ENCODE measurements around the gene DIP2C.

Gene DIP2C

GRCh38 chr10:618229-618989 is 71.1 kb downstream of the DIP2C start:
- no peaks in the 10 kb centered on the region for H3K27me3 ChIP-seq (replicated peaks)
- no peak for DNase-seq
- no peak for TF ChIP-seq CTCF (IDR thresholded peaks at IDR 0.05; ENCODE audit: low read depth, low read length, missing control alignments)
- H3K36me3 ChIP-seq (replicated peaks), result no peaks in the 10 kb centered on the region
- in situ Hi-C loops (cut with HindIII; ENCODE audit: low pct_ligation_motif_present, low sequenced_read_pairs), result no loop called here
- no peak overlapping the region for H3K27ac ChIP-seq
- H3K4me3 ChIP-seq (ENCODE audit: low read depth, low read length), result no peak overlapping the region

GRCh38 chr10:617471-617870 is 72.0 kb downstream of the DIP2C start:
- no peak for TF ChIP-seq CTCF (IDR thresholded peaks at IDR 0.05; ENCODE audit: low read depth, low read length, missing control alignments)
- no peaks in the 10 kb centered on the region for H3K36me3 ChIP-seq (replicated peaks)
- in situ Hi-C loops (cut with HindIII; ENCODE audit: low pct_ligation_motif_present, low sequenced_read_pairs), result no loop called here
- H3K27ac ChIP-seq, result no peak overlapping the region
- no peak overlapping the region for H3K4me3 ChIP-seq (ENCODE audit: low read depth, low read length)
- no peak for DNase-seq
- no peaks in the 10 kb centered on the region for H3K27me3 ChIP-seq (replicated peaks)

DNA sequence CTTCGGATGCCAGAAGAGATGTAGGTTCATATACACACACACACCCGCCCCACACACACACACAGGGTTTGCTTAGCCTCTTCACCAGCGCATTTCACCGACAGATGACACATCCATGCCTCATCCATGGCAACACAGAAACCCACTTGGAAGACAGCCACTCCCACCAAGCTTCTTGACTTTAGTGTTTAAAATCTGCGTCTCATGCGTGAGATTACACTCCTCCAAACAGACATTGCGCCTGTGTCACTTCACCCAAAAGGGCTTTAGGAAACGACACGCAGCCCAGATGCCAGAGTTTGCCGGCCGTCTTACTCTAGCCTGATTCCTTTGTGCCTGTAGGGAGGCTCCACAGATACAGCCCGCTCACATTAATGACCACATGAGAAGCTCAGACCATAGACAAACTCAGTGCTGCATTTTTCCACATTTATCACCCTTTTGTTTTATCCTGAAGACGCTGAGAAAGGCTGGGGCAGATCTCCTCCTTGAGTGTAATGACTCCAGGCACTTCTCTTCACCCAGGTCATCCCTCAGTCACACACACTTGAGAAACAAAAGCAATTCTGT is 73.8 kb downstream of the DIP2C start:
- no peaks in the 10 kb centered on the region for H3K36me3 ChIP-seq (replicated peaks)
- H3K27me3 ChIP-seq (replicated peaks), result no peaks in the 10 kb centered on the region
- in situ Hi-C loops (cut with HindIII; ENCODE audit: low pct_ligation_motif_present, low sequenced_read_pairs), result no loop called here
- no peak overlapping the region for H3K27ac ChIP-seq
- H3K4me3 ChIP-seq (ENCODE audit: low read depth, low read length), result peak overlapping the region; percentile 20
- peak; percentile 89 for DNase-seq
- TF ChIP-seq CTCF (IDR thresholded peaks at IDR 0.05; ENCODE audit: low read depth, low read length, missing control alignments), result no peak

DNA sequence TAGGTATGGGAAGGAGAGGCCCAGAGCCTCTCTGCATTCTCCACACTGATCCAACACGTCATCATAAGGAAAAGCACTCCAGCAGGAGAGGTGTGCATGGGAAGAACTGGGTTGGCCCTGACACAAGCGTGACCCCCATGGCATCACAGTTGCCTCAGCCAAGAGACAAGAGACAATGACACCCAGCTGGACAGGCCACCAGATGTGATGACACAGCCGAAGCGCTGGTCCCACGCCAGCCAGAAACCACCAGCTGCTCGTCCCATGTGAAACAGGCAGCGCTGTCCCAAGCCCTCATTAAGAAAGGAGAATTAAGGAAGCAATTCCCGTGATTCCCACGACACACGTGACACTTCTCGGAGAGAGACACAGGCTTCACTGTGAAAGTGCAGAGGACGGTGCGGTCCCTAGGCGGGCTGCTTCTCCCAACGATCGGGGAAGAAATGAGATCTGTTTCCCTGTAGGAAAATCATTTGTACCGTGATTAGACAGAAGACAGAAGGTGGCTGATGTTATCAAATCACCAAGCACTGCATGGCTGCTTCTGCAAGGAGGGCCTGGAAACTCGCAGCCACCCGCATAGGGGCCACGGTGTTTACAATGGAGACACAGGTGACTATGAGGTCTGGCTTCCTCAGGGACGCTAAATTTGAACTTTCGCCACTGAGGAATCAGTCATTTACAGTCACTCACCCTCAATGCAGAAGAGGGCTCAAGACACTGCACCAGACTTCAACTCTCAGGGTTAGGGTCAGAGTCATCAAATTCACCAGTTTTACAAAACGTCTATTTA is 74.5 kb downstream of the DIP2C start:
- H3K4me3 ChIP-seq (ENCODE audit: low read depth, low read length), result no peak overlapping the region
- no peaks in the 10 kb centered on the region for H3K27me3 ChIP-seq (replicated peaks)
- in situ Hi-C loops (cut with HindIII; ENCODE audit: low pct_ligation_motif_present, low sequenced_read_pairs), result no loop called here
- no peak overlapping the region for H3K27ac ChIP-seq
- no peak for TF ChIP-seq CTCF (IDR thresholded peaks at IDR 0.05; ENCODE audit: low read depth, low read length, missing control alignments)
- no peaks in the 10 kb centered on the region for H3K36me3 ChIP-seq (replicated peaks)
- DNase-seq, result no peak

GRCh38 chr10:614139-614711 is 75.2 kb downstream of the DIP2C start:
- Histone ChIP-seq H3K4me3 (ENCODE audit: low read depth, low read length) (no peak overlapping the region), H3K27ac (no peak overlapping the region), H3K36me3 (replicated peaks) (no peaks in the 10 kb centered on the region), H3K27me3 (replicated peaks) (no peaks in the 10 kb centered on the region)
- in situ Hi-C loops (cut with HindIII; ENCODE audit: low pct_ligation_motif_present, low sequenced_read_pairs), result no loop called here
- DNase-seq, result no peak
- no peak for TF ChIP-seq CTCF (IDR thresholded peaks at IDR 0.05; ENCODE audit: low read depth, low read length, missing control alignments)

Measured in brain microvascular endothelial cell (primary cell).